ENCODE data around the gene OR5M10. TPM values are rescaled to one million over a fixed set of nuclear protein-coding genes. Genes with fewer than 3 reads are reported as not detected.

Gene OR5M10
- total RNA-seq, 2 donors from 2014 or later, result not detected

DNA sequence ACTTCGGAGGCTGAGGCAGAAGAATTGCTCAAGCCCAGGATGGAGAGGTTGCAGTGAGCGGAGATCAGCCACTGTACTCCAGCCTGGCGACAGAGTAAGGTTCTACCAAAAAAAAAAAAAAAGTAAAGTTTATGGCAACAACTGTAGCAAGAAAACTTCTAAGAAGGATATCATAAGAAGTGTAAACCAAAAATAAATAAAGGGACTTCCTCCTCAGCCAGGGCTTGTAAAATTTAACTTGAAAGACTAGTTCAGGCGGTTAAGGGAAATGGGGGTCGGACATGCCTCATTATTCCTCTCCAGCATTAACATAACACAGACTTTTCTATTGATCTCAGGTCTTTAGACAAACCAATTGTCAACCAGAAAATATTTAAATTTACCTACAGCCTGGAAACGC lies 32.0 kb downstream of the OR5M10 start:
- no peaks in the 10 kb centered on the region for H3K36me3 ChIP-seq
- DNase-seq, result no peak
- H3K9ac ChIP-seq (ENCODE audit: low read depth in 2 of 2, low read length in 2 of 2), result no peak overlapping the region
- no peak overlapping the region for H3K27ac ChIP-seq
- no peak overlapping the region for H3K4me3 ChIP-seq
- no peaks in the 10 kb centered on the region for H3K9me3 ChIP-seq
- intact Hi-C loops (cut with DNase I), result no loop called here
- TF ChIP-seq, protein P1, sequence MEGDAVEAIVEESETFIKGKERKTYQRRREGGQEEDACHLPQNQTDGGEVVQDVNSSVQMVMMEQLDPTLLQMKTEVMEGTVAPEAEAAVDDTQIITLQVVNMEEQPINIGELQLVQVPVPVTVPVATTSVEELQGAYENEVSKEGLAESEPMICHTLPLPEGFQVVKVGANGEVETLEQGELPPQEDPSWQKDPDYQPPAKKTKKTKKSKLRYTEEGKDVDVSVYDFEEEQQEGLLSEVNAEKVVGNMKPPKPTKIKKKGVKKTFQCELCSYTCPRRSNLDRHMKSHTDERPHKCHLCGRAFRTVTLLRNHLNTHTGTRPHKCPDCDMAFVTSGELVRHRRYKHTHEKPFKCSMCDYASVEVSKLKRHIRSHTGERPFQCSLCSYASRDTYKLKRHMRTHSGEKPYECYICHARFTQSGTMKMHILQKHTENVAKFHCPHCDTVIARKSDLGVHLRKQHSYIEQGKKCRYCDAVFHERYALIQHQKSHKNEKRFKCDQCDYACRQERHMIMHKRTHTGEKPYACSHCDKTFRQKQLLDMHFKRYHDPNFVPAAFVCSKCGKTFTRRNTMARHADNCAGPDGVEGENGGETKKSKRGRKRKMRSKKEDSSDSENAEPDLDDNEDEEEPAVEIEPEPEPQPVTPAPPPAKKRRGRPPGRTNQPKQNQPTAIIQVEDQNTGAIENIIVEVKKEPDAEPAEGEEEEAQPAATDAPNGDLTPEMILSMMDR (IDR thresholded peaks at IDR 0.05), result no peak
- no peaks in the 10 kb centered on the region for H3K27me3 ChIP-seq
- no peaks in the 10 kb centered on the region for H3K4me1 ChIP-seq

DNA sequence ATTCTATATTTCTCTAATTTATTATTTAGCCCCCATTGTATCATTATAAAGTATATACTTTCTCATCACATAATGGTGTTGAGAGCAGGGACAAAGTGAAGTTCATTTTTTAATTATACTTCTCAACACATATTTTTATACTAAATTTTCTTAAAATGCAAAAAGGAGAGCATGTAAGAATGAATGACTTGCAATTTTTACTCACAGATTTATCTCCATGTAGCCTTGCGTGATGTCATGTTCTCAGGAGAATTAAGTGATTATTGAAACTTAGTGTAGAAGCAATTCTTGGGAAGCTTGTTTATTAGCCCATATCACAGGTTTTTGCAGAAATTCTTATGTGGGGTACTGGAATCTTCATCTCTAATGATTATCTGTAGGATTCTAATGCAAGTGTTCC lies 33.8 kb downstream of the OR5M10 start:
- H3K4me1 ChIP-seq, result no peaks in the 10 kb centered on the region

GRCh38 chr11:56543157-56543556 lies 34.4 kb downstream of the OR5M10 start, which contains the start of gene OR5M11:
TSS of gene OR5M11 (minus strand) at chr11:56543257. CDS start at chr11:56543257, 0 bp downstream.
- Histone ChIP-seq H3K4me1 (no peaks in the 10 kb centered on the region), H3K36me3 (no peaks in the 10 kb centered on the region), H3K27me3 (no peaks in the 10 kb centered on the region), H3K27ac (no peak within 1 kb of the TSS), H3K9me3 (no peaks in the 10 kb centered on the region), H3K4me3 (no peak within 1 kb of the TSS), H3K9ac (ENCODE audit: low read depth in 2 of 2, low read length in 2 of 2) (no peak within 1 kb of the TSS)
- no peak for DNase-seq
- TF ChIP-seq, protein P1 (IDR thresholded peaks at IDR 0.05), result no peak
- intact Hi-C loops (cut with DNase I), result no loop called here

More for the DNA sequence above, 33.8 kb downstream of the OR5M10 start:
- intact Hi-C loops (cut with DNase I), result no loop called here
- no peak overlapping the region for H3K4me3 ChIP-seq
- no peak overlapping the region for H3K9ac ChIP-seq (ENCODE audit: low read depth in 2 of 2, low read length in 2 of 2)
- H3K9me3 ChIP-seq, result no peaks in the 10 kb centered on the region
- H3K27me3 ChIP-seq, result no peaks in the 10 kb centered on the region
- TF ChIP-seq, protein P1 (IDR thresholded peaks at IDR 0.05), result no peak
- DNase-seq, result no peak
- no peak overlapping the region for H3K27ac ChIP-seq
- no peaks in the 10 kb centered on the region for H3K36me3 ChIP-seq

DNA sequence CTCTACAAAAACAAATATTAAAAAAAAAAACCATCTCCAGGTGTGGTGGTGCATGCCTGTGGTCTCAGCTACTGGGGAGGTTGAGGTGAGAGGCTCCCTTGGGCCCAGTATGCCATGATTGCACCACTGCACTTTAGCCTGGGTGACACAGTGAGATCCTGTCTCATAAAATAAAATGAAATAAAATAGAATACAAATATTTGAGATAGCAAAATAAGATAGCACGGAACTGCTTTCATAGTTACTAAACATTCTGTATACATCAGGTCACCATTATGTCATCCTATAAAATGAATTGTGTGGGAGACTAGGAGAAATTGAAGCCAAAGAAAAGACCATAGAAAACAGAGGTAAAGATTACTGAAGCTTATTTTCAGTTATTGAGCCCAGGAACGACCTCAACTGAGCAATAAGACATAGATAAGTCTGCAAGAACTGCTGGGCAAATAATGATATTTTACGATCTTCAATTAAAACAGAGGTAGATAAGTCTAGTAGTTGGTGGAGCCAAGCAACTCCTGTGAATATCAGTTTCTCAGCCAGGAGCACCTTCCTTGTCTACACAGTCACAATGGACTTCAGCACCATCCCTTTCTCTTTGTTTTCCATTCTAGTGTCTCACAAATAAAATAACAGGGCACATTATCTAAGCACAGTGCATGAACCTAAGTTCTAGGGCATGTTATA lies 44.3 kb downstream of the OR5M10 start:
- no peak for DNase-seq
- no peaks in the 10 kb centered on the region for H3K36me3 ChIP-seq
- TF ChIP-seq, protein P1 (IDR thresholded peaks at IDR 0.05), result no peak
- no peaks in the 10 kb centered on the region for H3K9me3 ChIP-seq
- no peak overlapping the region for H3K9ac ChIP-seq (ENCODE audit: low read depth in 2 of 2, low read length in 2 of 2)
- intact Hi-C loops (cut with DNase I), result no loop called here
- no peak overlapping the region for H3K4me3 ChIP-seq
- no peaks in the 10 kb centered on the region for H3K27me3 ChIP-seq
- peak overlapping the region; percentile 56 for H3K27ac ChIP-seq
- H3K4me1 ChIP-seq, result no peaks in the 10 kb centered on the region

- H3K36me3 ChIP-seq, result no peaks in the 10 kb centered on the region
- H3K27ac ChIP-seq, result peak overlapping the region; percentile 56
- H3K4me3 ChIP-seq, result no peak overlapping the region
- intact Hi-C loops (cut with DNase I), result no loop called here
- H3K4me1 ChIP-seq, result no peaks in the 10 kb centered on the region
- DNase-seq, result no peak
- no peaks in the 10 kb centered on the region for H3K27me3 ChIP-seq
- H3K9ac ChIP-seq (ENCODE audit: low read depth in 2 of 2, low read length in 2 of 2), result no peak overlapping the region
- H3K9me3 ChIP-seq, result no peaks in the 10 kb centered on the region
- TF ChIP-seq, protein P1 (IDR thresholded peaks at IDR 0.05), result no peak
These were observed 45.7 kb downstream of the OR5M10 start for GRCh38 chr11:56531856-56532255.

Other genes with a start within 250 kb of the OR5M10 start
- not detected for gene OR8K1, start 231.7 kb downstream of the OR5M10 start, total RNA-seq
- gene OR8J1, start 223.4 kb downstream of the OR5M10 start, total RNA-seq, result not detected
- gene OR8U1, start 202.1 kb downstream of the OR5M10 start, total RNA-seq, result not detected
- not detected for gene OR5AL1, start 165.0 kb downstream of the OR5M10 start, total RNA-seq
- gene OR5M3, start 104.4 kb downstream of the OR5M10 start, total RNA-seq, result not detected
- gene OR5M8, start 86.4 kb downstream of the OR5M10 start, total RNA-seq, result not detected
- not detected for gene OR5M11, start 34.5 kb downstream of the OR5M10 start, total RNA-seq
- gene OR5M1, start 37.2 kb upstream of the OR5M10 start, total RNA-seq, result not detected
- not detected for gene OR5AP2, start 64.7 kb upstream of the OR5M10 start, total RNA-seq
- gene OR5AR1, start 86.0 kb upstream of the OR5M10 start, total RNA-seq, result not detected
- gene OR9G1, start 121.4 kb upstream of the OR5M10 start, total RNA-seq, result not detected
- gene OR9G4, start 171.0 kb upstream of the OR5M10 start, total RNA-seq, result not detected